Measurements from ENCODE around the gene KCNIP3. TPM values are rescaled to one million over a fixed set of nuclear protein-coding genes. Genes with fewer than 3 reads are reported as not detected.

KCNIP3 gene
- total and polyA plus RNA-seq, 12 donors: 2.1 to 8.0 (median 3.9) TPM

DNA sequence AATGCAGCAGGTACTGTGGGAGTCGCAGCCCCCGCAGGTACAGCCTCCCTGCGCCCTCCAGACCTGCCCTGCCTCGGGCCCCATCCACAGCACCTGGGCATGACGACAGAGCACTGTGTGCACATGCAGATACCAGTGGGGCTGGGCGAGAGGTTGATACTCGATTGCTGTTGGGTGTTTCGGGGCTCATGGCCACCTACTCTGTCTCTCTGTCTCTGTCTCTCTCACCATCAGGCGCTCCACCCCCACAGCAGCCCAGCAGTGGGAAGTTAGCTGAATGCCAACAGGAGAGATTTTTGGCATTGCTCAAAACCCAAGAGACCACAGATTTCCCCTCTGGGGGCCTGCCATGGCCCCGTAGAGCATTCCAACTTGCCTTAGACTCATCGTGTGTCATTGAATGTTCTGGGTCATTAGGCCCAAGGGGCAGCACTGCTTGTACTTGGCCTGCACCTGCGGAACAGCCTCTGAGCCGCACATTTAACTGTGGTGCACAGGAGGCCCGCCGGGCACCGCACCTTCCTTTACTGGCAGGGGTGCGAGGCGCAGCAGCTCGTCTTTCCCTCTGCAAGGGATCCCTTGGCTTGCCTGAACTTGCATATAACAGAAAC is 18.8 kb downstream of the KCNIP3 start:
- ATAC-seq: no peak
- Histone ChIP-seq H3K4me3 (no peak overlapping the region), H3K36me3 (no peaks in the 10 kb centered on the region), H3K27ac (no peak overlapping the region), H3K27me3 (peaks cover 0 to 25% (median 6%) of the 10 kb centered on the region in 7 donors), H3K9me3 (no peaks in the 10 kb centered on the region), H3K4me1 (no peaks in the 10 kb centered on the region)
- WGBS, 2 donors: 85 to 89% methylated on average over 19 of the region's 19 CpGs
- TF ChIP-seq, protein P1, sequence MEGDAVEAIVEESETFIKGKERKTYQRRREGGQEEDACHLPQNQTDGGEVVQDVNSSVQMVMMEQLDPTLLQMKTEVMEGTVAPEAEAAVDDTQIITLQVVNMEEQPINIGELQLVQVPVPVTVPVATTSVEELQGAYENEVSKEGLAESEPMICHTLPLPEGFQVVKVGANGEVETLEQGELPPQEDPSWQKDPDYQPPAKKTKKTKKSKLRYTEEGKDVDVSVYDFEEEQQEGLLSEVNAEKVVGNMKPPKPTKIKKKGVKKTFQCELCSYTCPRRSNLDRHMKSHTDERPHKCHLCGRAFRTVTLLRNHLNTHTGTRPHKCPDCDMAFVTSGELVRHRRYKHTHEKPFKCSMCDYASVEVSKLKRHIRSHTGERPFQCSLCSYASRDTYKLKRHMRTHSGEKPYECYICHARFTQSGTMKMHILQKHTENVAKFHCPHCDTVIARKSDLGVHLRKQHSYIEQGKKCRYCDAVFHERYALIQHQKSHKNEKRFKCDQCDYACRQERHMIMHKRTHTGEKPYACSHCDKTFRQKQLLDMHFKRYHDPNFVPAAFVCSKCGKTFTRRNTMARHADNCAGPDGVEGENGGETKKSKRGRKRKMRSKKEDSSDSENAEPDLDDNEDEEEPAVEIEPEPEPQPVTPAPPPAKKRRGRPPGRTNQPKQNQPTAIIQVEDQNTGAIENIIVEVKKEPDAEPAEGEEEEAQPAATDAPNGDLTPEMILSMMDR (IDR thresholded peaks at IDR 0.05): no peak
- intact Hi-C loops (cut with DNase I): loop anchor here in 9 of 10 donors (1.0 to 10.0 kb wide), 7 partner anchors 81 to 124 kb away; no protein-coding TSS in a partner anchor
- DNase-seq: no peak

DNA sequence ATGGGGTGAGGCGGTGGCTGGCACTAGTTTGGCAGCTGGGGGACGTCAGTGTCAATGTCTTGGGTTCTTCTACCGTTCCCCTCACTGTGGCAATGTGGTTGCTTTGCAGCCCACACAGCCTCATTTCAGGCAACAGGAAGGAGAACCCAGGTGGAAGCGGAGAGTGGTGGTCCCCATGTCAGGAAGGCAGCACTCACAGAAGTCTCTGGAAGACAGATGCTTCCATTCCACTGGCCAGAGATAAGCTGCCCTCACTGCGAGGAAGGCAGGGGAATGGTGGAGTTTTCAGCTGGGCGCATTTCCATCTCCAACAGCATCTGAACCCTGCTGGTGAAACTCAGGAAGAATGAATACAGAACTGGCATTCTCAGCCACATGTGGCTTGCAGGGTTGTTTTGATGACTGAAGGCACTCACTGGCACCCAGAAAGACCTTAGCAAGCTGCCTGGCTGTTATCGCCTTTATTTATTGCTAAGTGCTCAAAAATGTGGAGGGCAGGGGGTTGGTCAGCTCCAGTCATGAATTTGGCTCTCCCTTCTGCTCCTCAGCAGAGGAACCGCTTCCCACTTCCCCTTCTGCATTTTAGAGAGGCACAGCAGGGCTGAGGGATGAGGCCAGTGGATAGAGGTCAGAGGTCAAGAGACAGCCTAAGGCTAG is 19.4 kb downstream of the KCNIP3 start:
- H3K4me3 ChIP-seq: no peak overlapping the region
- H3K9me3 ChIP-seq: no peaks in the 10 kb centered on the region
- 72 to 75% methylated on average over 8 of the region's 8 CpGs for WGBS, 2 donors
- intact Hi-C loops (cut with DNase I): loop anchor here in 7 of 10 donors (5.0 to 10.0 kb wide), 4 partner anchors 82 to 124 kb away; no protein-coding TSS in a partner anchor
- H3K27ac ChIP-seq: no peak overlapping the region
- peaks cover 0 to 21% (median 6%) of the 10 kb centered on the region in 7 donors for H3K27me3 ChIP-seq
- H3K4me1 ChIP-seq: no peaks in the 10 kb centered on the region
- peak in 1 of 2 donors; percentile 0 for DNase-seq
- TF ChIP-seq, protein P1 (IDR thresholded peaks at IDR 0.05): no peak
- H3K36me3 ChIP-seq: no peaks in the 10 kb centered on the region
- ATAC-seq: no peak

- ATAC-seq (no peak), DNase-seq (no peak)
- Histone ChIP-seq H3K27me3 (peaks cover 0 to 16% (median 3%) of the 10 kb centered on the region in 7 donors), H3K4me1 (no peaks in the 10 kb centered on the region), H3K36me3 (no peaks in the 10 kb centered on the region), H3K27ac (no peak overlapping the region), H3K9me3 (no peaks in the 10 kb centered on the region), H3K4me3 (no peak overlapping the region)
- intact Hi-C loops (cut with DNase I): loop anchor here in 7 of 10 donors (5.0 to 10.0 kb wide), 4 partner anchors 82 to 125 kb away; no protein-coding TSS in a partner anchor
- 57 to 67% methylated on average over 6 of the region's 6 CpGs for WGBS, 2 donors
- TF ChIP-seq, protein P1 (IDR thresholded peaks at IDR 0.05): no peak
Measured at GRCh38 chr2:95317123-95317500, 20.0 kb downstream of the KCNIP3 start.

GRCh38 chr2:95317665-95318425 is 20.7 kb downstream of the KCNIP3 start:
- H3K36me3 ChIP-seq: no peaks in the 10 kb centered on the region
- H3K27ac ChIP-seq: no peak overlapping the region
- no peak for ATAC-seq
- H3K4me1 ChIP-seq: no peaks in the 10 kb centered on the region
- H3K9me3 ChIP-seq: no peaks in the 10 kb centered on the region
- WGBS, 2 donors: 89 to 90% methylated on average over 12 of the region's 12 CpGs
- peaks cover 0 to 13% (median 0%) of the 10 kb centered on the region in 7 donors for H3K27me3 ChIP-seq
- intact Hi-C loops (cut with DNase I): loop anchor here in 7 of 10 donors (5.0 to 10.0 kb wide), 4 partner anchors 83 to 126 kb away; no protein-coding TSS in a partner anchor
- TF ChIP-seq, protein P1 (IDR thresholded peaks at IDR 0.05): no peak
- no peak overlapping the region for H3K4me3 ChIP-seq
- DNase-seq: no peak
